ENCODE measurements around the gene CRIP1.

CRIP1 gene

DNA sequence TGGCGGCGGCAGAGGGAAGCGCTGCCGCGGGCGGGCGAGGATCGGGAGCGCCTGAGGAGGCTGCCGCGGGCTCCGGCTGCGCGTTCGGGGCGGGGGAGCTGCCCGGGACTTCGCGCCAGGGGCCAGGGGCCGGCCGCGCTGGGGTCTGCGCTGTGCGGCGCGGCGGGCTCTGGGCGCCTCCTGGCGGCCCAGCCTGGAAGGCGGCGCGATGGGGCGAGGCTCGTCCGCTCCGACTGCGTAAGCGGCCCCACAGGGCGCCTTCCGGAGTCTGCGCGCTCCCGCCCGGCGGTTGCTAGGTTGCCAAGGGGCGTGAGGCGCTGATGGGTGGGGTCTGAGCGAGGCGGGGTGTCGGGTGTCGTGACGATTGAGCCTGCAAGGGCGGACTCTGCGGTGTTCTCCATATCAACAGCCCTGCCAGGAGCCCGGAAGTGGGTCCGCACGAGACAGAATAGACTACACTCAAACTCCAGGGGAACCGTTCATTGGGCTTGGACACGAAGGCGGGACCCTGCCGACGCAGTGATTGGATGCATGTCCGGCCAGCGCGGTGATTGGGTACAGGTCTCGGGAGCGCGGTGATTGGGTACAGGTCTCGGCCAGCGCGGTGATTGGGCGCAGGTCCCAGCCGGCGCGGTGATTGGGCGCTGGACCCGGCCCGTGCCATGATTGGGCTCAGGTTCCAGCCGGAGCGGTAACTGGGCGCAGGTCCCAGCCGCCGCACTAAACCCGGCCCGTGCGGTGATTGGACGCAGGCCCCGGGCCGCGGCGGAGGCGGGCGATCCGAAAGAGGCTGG, 4.1 kb downstream of the CRIP1 start, which contains the start of gene TEDC1:
Gene TEDC1, plus strand, starts transcription at position 675 of the 794 bp plus-strand sequence. CDS start 130 bp downstream, outside the sequence.
- Histone ChIP-seq H3K9ac (ENCODE audit: low read length in 2 of 2) (peak within 1 kb of the TSS; percentile 66 to 68), H3K36me3 (ENCODE audit: control insufficient read depth in 2 of 2, insufficient read depth in 2 of 2, low read length in 2 of 2) (no peaks in the 10 kb centered on the region), H3K4me1 (ENCODE audit: control insufficient read depth, insufficient read depth, low read length) (peaks cover 52% of the 10 kb centered on the region), H3K27ac (ENCODE audit: low read length) (peak within 1 kb of the TSS; percentile 70), H3K4me3 (ENCODE audit: low read length in 2 of 2) (peak within 1 kb of the TSS; percentile 64 to 78), H3K27me3 (ENCODE audit: control insufficient read depth in 1 of 2, insufficient read depth in 2 of 2, low read length in 2 of 2) (peaks cover 2 to 19% of the 10 kb centered on the region in 2 donors), H3K9me3 (ENCODE audit: control insufficient read depth in 2 of 2, low read length in 2 of 2) (no peaks in the 10 kb centered on the region)

DNA sequence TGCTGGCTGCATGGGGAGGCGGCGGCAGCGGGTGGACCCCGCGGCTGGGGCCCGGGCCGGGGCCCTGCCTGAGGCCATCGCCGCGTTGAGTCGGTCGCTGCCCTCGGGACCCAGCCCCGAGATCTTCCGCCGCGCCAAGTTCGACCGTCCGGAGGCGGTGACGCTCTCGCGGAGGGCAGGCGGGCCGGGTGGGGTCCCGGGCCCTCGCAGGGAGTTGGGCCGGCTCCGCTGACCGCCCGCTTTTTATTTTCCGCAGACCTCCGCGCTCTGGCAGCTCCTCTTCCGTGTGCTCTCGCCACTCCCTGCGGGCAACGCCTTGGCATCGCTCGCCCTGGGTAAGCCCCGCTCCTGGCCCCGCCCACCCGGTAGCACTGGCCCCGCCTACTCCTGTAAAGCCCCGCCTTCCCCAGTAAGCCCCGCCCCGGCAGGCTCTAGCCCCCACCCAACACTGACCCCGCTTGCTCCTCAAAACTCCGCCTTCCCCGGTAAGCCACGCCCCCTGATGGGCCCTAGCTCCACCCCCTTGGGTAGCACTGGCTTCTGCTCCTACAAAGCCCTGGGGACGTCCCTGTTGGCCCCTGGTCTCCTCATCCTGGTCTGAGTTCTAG, 4.8 kb downstream of the CRIP1 start:
- Histone ChIP-seq H3K9me3 (ENCODE audit: control insufficient read depth in 2 of 2, low read length in 2 of 2) (no peaks in the 10 kb centered on the region), H3K36me3 (ENCODE audit: control insufficient read depth in 2 of 2, insufficient read depth in 2 of 2, low read length in 2 of 2) (no peaks in the 10 kb centered on the region), H3K4me3 (ENCODE audit: low read length in 2 of 2) (peak overlapping the region; percentile 53 to 74), H3K9ac (ENCODE audit: low read length in 2 of 2) (peak overlapping the region in 1 of 2 donors; percentile 45), H3K27me3 (ENCODE audit: control insufficient read depth in 1 of 2, insufficient read depth in 2 of 2, low read length in 2 of 2) (peaks cover 0 to 12% of the 10 kb centered on the region in 2 donors), H3K4me1 (ENCODE audit: control insufficient read depth, insufficient read depth, low read length) (peaks cover 45% of the 10 kb centered on the region), H3K27ac (ENCODE audit: low read length) (no peak overlapping the region)

DNA sequence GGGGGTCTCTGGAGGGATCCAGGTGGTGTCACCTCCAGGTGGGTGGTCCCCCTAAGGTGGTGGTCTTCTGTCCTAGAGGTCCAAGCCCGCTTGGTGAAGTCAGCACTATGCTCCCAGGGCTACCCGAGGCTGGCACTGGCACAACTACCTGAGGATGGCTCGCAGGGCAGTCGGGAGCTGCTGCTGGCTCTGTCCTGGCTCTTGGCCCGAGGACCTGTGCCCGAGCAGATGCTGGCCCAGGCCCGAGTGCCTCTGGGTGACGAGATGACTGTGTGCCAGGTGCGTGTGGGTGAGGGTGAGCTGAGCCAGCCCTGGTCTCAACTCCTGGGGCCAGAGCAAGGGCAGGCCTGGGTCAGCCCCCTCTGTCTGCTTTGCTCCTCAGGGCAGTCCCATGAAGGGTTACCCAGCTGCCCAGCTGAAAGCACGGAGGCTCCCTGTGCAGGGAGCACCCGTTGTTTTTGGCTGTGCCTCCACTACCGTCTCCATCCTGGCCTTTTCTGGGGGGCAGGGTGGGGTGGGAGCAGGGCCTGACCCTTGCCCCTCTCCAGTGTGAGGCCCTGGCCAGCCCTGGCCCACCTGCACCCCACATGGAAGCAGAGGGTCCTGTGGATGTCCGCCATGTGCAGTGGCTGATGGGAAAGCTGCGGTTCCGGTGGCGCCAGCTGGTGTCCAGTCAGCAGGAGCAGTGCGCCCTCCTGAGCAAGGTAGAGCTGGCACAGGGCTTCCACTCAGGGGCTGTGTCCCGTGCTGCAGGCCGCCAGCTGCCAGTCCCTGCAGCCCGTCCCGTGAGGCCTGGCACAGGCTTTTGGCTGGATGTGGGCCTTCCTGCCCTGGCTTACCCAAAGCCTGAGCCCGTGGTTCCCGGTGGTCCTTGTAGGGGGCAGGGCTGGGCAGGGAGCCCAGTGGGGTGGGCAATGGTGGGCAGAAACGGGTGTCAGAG, 5.6 kb downstream of the CRIP1 start:
- no peak overlapping the region for H3K4me3 ChIP-seq (ENCODE audit: low read length in 2 of 2)
- H3K9me3 ChIP-seq (ENCODE audit: control insufficient read depth in 2 of 2, low read length in 2 of 2): no peaks in the 10 kb centered on the region
- no peak overlapping the region for H3K9ac ChIP-seq (ENCODE audit: low read length in 2 of 2)
- H3K36me3 ChIP-seq (ENCODE audit: control insufficient read depth in 2 of 2, insufficient read depth in 2 of 2, low read length in 2 of 2): no peaks in the 10 kb centered on the region
- no peak overlapping the region for H3K27ac ChIP-seq (ENCODE audit: low read length)
- peaks cover 37% of the 10 kb centered on the region for H3K4me1 ChIP-seq (ENCODE audit: control insufficient read depth, insufficient read depth, low read length)
- H3K27me3 ChIP-seq (ENCODE audit: control insufficient read depth in 1 of 2, insufficient read depth in 2 of 2, low read length in 2 of 2): peaks cover 0 to 5% of the 10 kb centered on the region in 2 donors

DNA sequence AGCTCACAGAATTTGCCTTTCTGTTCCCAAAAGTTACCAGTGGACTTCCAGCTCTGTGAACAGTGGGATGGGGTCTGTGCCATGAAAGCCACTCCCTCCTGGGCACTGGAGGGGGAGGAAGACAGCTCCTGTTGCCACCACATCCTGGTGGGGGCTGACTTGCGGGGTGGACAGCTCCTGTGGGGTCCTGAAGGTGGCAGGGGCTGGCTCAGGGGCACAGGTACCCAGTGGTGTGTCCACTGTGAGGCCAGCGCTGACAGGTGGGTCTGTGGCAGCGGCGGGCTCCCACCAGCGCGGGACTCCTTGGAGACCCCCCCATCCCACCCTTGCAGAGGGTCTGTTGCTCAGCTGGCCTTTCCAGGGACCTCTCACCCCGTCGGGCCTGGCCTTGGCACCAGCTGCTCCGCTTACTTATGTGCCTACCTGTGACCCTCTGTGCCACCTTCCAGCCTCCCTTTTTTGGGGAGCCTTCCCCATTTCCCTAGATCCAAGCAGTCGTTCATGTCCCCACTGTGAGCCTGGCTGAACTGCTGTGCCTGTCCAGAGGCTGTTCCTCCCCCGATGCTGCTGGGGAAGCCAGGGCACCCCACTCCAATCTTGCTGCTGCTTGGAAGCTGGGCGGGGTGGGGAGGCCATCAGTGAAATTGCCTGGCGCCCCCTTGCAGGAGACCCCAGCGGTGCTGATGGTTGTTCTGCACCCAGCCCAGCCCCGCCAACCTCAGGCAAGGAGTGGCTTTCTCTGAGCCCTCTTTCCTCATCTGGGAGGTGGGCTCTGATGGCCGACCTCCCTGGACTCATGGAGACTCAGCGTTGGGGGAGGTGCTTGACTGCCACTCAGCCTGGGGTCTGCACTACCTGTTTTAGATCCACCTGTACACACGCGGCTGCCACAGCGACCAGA, 6.5 kb downstream of the CRIP1 start:
- H3K27me3 ChIP-seq (ENCODE audit: control insufficient read depth in 1 of 2, insufficient read depth in 2 of 2, low read length in 2 of 2): no peaks in the 10 kb centered on the region
- H3K9ac ChIP-seq (ENCODE audit: low read length in 2 of 2): no peak overlapping the region
- no peaks in the 10 kb centered on the region for H3K9me3 ChIP-seq (ENCODE audit: control insufficient read depth in 2 of 2, low read length in 2 of 2)
- H3K27ac ChIP-seq (ENCODE audit: low read length): no peak overlapping the region
- peaks cover 30% of the 10 kb centered on the region for H3K4me1 ChIP-seq (ENCODE audit: control insufficient read depth, insufficient read depth, low read length)
- no peak overlapping the region for H3K4me3 ChIP-seq (ENCODE audit: low read length in 2 of 2)
- H3K36me3 ChIP-seq (ENCODE audit: control insufficient read depth in 2 of 2, insufficient read depth in 2 of 2, low read length in 2 of 2): no peaks in the 10 kb centered on the region

DNA sequence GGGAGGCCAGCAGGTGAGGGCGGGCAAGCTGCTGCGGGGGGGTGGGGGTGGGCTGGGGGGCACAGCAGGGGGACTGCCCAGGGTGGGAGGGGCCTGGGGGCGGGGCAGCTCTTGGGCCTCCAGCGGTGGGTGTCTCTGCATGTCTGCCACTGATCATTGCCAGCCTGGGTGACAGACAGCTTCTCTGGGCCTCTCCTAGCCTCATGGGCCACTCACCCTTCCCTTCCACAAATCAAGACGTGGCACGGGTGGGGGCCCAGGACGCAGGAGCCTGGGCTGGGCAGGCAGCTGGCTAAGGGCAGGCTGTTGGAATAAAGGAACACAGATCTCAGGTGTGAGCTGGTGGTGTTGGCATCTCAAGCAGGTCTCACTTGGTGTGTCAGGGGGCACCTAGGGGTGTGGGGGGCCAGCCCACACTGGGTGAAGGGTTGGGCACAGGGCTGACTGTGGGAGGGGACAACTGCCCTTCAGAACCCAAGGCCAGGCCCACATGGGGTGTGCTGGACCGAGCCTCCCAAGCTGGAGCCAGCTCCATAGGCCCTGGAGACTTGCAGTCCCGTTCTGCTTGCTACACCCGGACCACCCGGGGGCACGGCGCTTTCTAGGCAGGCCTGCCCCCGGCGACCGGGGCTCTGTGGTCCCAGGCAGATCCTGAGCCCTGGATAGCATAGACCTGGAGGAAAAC, 7.4 kb downstream of the CRIP1 start:
- no peak overlapping the region for H3K9ac ChIP-seq (ENCODE audit: low read length in 2 of 2)
- H3K27me3 ChIP-seq (ENCODE audit: control insufficient read depth in 1 of 2, insufficient read depth in 2 of 2, low read length in 2 of 2): no peaks in the 10 kb centered on the region
- peaks cover 22% of the 10 kb centered on the region for H3K4me1 ChIP-seq (ENCODE audit: control insufficient read depth, insufficient read depth, low read length)
- H3K27ac ChIP-seq (ENCODE audit: low read length): no peak overlapping the region
- no peak overlapping the region for H3K4me3 ChIP-seq (ENCODE audit: low read length in 2 of 2)
- H3K36me3 ChIP-seq (ENCODE audit: control insufficient read depth in 2 of 2, insufficient read depth in 2 of 2, low read length in 2 of 2): no peaks in the 10 kb centered on the region
- no peaks in the 10 kb centered on the region for H3K9me3 ChIP-seq (ENCODE audit: control insufficient read depth in 2 of 2, low read length in 2 of 2)

DNA sequence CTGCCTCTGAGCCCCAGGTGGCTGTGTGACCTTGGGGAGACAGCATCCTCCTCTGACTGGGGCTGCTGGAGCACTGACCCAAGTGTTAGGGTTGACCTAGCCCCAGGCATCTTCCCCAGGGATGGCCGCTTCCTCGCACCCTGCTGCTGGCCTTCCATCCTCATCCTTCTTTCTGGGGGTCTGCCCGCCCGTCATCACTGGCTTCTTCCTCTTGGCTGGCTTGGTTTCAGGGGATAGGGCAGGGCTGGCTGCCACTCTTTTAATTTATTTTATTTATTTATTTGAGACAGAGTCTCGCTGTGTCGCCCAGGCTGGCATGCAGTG, 7.9 kb downstream of the CRIP1 start:
- H3K27me3 ChIP-seq (ENCODE audit: control insufficient read depth in 1 of 2, insufficient read depth in 2 of 2, low read length in 2 of 2): no peaks in the 10 kb centered on the region
- H3K9me3 ChIP-seq (ENCODE audit: control insufficient read depth in 2 of 2, low read length in 2 of 2): no peaks in the 10 kb centered on the region
- peaks cover 17% of the 10 kb centered on the region for H3K4me1 ChIP-seq (ENCODE audit: control insufficient read depth, insufficient read depth, low read length)
- H3K27ac ChIP-seq (ENCODE audit: low read length): no peak overlapping the region
- H3K4me3 ChIP-seq (ENCODE audit: low read length in 2 of 2): no peak overlapping the region
- no peaks in the 10 kb centered on the region for H3K36me3 ChIP-seq (ENCODE audit: control insufficient read depth in 2 of 2, insufficient read depth in 2 of 2, low read length in 2 of 2)
- H3K9ac ChIP-seq (ENCODE audit: low read length in 2 of 2): no peak overlapping the region

DNA sequence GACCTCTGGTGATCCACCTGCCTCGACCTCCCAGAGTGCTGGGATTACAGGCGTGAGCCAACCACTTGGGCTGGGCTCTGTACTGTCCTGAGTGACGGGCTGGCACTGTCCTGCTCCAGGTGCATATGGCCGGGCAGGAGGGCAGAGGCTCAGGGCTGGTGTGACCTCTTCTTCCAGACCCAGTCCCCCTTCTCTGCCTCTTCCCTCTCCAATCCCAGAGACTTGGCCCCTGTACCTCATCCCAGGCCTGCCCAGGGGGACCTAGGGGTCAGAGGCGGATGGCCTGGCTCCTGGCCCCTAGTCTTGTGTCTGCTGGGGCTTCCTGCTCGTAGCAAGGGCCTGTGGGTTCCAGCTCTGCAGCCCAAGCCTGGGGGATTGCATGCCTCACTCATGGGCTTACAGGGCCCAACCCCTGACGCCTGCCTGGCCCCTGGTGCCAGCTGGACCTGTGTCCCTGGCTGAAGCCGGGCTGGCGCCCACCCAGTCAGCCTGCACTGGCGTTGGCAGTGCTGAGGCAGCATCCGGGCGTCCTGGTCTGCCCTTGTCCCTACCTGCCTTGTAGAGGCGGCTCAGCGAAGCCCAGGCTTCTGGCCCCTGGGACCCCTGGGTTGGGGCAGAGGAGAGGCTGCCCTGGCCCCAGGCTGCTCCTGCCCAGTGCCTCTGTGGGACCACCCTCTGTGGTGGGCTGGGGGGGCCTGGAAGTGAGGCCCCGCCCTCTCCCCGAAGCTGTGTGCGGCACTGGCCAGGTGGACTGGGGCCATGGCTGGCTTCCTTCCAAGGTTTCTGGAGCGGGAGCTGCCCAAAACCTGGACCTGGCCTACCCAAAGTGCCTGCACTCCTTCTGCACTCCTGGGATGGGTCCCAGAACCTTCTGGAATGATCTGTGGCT, 8.7 kb downstream of the CRIP1 start:
- Histone ChIP-seq H3K4me1 (ENCODE audit: control insufficient read depth, insufficient read depth, low read length) (peaks cover 11% of the 10 kb centered on the region), H3K9ac (ENCODE audit: low read length in 2 of 2) (no peak overlapping the region), H3K9me3 (ENCODE audit: control insufficient read depth in 2 of 2, low read length in 2 of 2) (no peaks in the 10 kb centered on the region), H3K4me3 (ENCODE audit: low read length in 2 of 2) (no peak overlapping the region), H3K27ac (ENCODE audit: low read length) (no peak overlapping the region), H3K27me3 (ENCODE audit: control insufficient read depth in 1 of 2, insufficient read depth in 2 of 2, low read length in 2 of 2) (no peaks in the 10 kb centered on the region), H3K36me3 (ENCODE audit: control insufficient read depth in 2 of 2, insufficient read depth in 2 of 2, low read length in 2 of 2) (no peaks in the 10 kb centered on the region)

DNA sequence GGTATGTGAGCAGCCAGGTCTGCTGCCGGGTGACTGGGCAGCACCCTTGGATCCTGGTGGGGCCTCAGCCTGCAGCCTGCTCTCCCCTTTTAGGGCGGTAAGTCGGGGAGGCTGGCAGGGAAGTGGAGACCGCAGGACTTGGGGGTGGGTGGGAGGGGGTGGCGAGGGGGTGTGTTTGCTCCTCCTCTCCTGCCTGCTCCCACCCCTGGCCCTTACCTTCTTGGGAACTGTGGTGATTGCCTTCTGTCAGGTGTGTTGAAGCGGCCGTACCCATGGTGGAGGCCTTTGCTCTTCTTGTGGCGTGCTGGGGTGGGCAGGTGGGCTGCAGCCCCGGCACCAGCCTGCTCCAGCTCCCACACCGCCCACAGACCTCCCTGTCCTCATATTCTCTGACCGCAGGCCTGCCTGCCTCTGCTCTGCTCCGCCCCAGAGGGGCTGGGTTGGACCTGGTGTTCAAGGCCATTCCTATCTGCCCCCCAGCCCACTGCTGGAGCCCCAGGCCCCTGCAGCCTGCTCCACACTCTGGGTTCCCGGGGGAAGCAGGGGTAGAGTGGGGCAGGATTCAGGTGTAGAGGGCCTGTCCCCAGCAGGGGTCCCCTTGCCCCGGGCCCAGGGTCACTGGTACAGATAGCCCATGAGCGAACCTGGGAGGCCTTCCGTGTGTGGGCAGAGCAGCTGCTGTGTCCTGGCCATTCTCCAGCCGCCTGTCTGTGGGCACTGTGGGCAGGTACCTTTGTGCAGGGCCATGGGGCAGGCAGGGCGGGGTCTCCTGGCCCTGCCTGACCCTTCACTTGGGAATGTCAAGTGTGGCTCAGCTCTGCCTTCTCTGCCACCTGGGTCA, 9.5 kb downstream of the CRIP1 start:
- Histone ChIP-seq H3K9ac (ENCODE audit: low read length in 2 of 2) (no peak overlapping the region), H3K27ac (ENCODE audit: low read length) (no peak overlapping the region), H3K27me3 (ENCODE audit: control insufficient read depth in 1 of 2, insufficient read depth in 2 of 2, low read length in 2 of 2) (no peaks in the 10 kb centered on the region), H3K4me1 (ENCODE audit: control insufficient read depth, insufficient read depth, low read length) (peaks cover 8% of the 10 kb centered on the region), H3K4me3 (ENCODE audit: low read length in 2 of 2) (no peak overlapping the region), H3K9me3 (ENCODE audit: control insufficient read depth in 2 of 2, low read length in 2 of 2) (no peaks in the 10 kb centered on the region), H3K36me3 (ENCODE audit: control insufficient read depth in 2 of 2, insufficient read depth in 2 of 2, low read length in 2 of 2) (no peaks in the 10 kb centered on the region)
